ENCODE results near the gene RND3.

GRCh38 chr2:150424406-150424805 lies 63.1 kb downstream of the RND3 start:
- TF ChIP-seq POLR2A (IDR thresholded peaks at IDR 0.05), result no peak
- TF ChIP-seq, protein P1, sequence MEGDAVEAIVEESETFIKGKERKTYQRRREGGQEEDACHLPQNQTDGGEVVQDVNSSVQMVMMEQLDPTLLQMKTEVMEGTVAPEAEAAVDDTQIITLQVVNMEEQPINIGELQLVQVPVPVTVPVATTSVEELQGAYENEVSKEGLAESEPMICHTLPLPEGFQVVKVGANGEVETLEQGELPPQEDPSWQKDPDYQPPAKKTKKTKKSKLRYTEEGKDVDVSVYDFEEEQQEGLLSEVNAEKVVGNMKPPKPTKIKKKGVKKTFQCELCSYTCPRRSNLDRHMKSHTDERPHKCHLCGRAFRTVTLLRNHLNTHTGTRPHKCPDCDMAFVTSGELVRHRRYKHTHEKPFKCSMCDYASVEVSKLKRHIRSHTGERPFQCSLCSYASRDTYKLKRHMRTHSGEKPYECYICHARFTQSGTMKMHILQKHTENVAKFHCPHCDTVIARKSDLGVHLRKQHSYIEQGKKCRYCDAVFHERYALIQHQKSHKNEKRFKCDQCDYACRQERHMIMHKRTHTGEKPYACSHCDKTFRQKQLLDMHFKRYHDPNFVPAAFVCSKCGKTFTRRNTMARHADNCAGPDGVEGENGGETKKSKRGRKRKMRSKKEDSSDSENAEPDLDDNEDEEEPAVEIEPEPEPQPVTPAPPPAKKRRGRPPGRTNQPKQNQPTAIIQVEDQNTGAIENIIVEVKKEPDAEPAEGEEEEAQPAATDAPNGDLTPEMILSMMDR (IDR thresholded peaks at IDR 0.05 in 4 of 5, conservative IDR thresholded peaks at IDR 0.05 in 1 of 5), result no peak

Data from gastrocnemius medialis (tissue), 4 donors.